Peyer's patch (tissue), 4 donors: ENCODE results near the gene LZTFL1.

Experiments
- CTCF ChIP-seq, 6 experiments: fragments of 450-650 bp in 4 of 6; fragments of 200-600 bp in 2 of 6; sonication (generic) in 1 of 6; IDR thresholded peaks; one replicate each; pipeline ENCODE4 v1.5.1; 2017 to 2019; ENCODE audit warnings: antibody characterized with exemption in 6 of 6, mild to moderate bottlenecking in 3 of 6, moderate library complexity in 1 of 6
- POLR2A ChIP-seq, 2 donors: fragments of 450-650 bp; IDR thresholded peaks; one replicate each; pipeline ENCODE4 v1.5.1; 2017; ENCODE audit warnings: antibody characterized with exemption in 2 of 2, mild to moderate bottlenecking in 2 of 2, moderate library complexity in 2 of 2

- TF ChIP-seq CTCF (IDR thresholded peaks at IDR 0.05) (no peak), POLR2A (IDR thresholded peaks at IDR 0.05) (no peak)
Measured at GRCh38 chr3:45819543-45819942, 22.4 kb downstream of the LZTFL1 start.
